GM19099 (cell line): Measurements from ENCODE around the gene STAU1.

ENCODE experiments used
- POLR2A ChIP-seq: IDR thresholded peaks from 3 replicates; pipeline ENCODE4 v1.6.1; 2011; ENCODE audit warnings: low read depth; ENCODE audit not compliant: insufficient read length; ENCODE audit errors: extremely low read depth

Gene STAU1

GRCh38 chr20:49215232-49215631 is 27.1 kb upstream of the STAU1 start:
- TF ChIP-seq POLR2A = no peak

- no peak for TF ChIP-seq POLR2A
These were observed 26.4 kb upstream of the STAU1 start for GRCh38 chr20:49214571-49214970.

DNA sequence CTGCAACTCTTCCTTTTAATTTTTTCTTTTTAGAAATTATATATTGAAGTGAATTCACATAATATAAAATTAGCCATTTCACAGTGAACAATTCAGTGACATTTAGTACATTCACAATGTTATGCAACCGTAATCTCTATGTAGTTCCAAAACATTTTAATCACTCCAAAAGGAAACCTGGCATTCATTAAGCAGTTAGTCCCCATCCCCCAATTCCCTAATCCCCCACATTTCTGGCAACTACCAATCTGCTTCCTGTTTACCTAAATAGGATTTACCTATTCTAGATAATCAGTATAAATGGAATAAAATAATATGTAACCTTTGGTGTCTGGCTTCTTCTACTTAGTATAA is 22.6 kb upstream of the STAU1 start:
- TF ChIP-seq POLR2A = no peak

DNA sequence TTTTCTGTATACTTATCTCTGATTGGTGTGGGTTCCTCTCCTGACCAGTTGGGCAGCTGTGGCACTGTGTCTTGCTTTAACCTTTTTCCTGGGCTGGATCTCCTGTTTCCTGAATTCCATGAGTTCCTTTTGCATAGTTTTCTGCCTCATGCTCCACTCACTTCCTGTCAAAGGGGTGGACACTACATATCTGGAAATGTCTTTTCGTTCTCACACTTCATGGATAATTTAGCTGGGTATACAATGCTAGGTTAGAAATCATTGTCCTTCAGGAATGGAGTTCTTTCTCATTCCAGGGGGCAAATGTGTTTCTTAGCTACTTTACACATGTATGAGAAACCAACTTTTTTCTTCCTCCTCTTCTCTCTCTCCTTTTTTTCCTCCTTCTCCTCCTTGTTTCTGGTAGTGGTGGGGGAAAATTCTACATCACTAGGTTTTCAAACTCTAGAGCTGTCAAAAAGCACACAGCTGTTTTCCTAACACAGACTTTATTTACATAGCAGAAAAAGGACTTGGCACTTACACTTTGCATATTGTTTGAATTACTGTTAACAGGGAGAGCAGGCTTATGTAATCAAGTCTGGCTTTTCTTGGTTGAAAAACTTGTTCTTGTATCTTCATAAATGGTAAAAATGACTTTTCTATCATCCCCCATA is 22.1 kb upstream of the STAU1 start:
- TF ChIP-seq POLR2A = no peak

DNA sequence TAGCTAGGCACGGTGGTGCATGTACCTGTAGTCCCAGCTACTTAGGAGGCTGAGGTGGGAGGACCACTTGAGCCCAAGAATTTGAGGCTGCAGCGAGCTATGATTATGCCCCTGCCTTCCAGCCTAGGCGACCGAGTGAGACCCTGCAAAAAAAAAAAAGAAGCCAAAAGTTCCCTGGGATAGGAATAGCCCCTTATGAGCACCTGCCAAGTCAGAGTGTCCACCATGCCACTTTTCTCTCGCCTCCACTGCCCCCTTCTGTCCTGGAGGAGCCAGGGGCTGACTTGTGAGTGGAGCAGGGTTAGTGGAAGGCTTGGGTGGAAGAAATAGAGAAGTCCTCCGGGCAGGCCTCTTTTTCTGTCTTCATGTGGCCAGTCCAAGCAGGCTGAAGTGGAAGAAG is 18.9 kb upstream of the STAU1 start:
- TF ChIP-seq POLR2A = no peak

DNA sequence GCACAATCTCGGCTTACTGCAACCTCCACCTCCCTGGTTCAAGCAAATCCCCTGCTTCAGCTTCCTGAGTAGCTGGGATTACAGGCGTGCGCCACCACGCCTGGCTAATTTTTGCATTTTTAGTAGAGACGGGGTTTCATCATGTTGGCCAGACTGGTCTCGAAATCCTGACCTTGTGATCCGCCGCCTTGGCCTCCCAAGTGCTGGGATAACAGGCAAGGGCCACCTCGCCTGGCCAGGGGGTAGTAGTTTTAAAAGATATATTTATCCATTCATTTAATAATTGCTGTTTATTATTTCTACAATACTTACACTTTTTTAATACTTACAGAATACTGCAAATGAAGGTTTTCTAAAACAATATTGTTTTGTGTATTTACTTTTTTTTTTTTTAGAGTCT is 15.6 kb upstream of the STAU1 start:
- TF ChIP-seq POLR2A = no peak

DNA sequence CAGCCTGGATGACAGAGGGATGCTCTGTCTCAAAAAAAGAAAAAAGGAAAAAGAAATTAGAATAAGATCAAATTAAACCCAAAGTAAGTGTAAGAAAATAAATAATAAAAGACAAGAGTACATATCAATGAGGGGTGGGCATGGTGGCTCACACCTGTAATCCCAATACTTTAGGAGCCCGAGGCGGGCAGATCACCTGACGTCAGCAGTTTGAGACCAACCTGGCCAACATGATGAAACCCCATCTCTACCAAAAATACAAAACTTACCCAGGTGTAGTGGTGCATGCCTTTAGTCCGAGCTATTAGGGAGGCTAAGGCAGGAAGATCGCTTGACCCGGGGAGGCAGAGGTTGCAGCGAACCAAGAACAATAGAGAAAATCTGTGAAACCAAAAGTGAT is 14.9 kb upstream of the STAU1 start:
- TF ChIP-seq POLR2A = no peak

- TF ChIP-seq POLR2A = no peak
These were observed 11.7 kb upstream of the STAU1 start for GRCh38 chr20:49199729-49200293.

- TF ChIP-seq POLR2A = no peak
These were observed 744 bp downstream of the STAU1 start for GRCh38 chr20:49187330-49187850.

- no peak for TF ChIP-seq POLR2A
These were observed 1.4 kb downstream of the STAU1 start for GRCh38 chr20:49186535-49187329.

GRCh38 chr20:49185071-49185761 is 2.9 kb downstream of the STAU1 start:
- TF ChIP-seq POLR2A = no peak

GRCh38 chr20:49184691-49185070 is 3.5 kb downstream of the STAU1 start:
- TF ChIP-seq POLR2A = no peak

DNA sequence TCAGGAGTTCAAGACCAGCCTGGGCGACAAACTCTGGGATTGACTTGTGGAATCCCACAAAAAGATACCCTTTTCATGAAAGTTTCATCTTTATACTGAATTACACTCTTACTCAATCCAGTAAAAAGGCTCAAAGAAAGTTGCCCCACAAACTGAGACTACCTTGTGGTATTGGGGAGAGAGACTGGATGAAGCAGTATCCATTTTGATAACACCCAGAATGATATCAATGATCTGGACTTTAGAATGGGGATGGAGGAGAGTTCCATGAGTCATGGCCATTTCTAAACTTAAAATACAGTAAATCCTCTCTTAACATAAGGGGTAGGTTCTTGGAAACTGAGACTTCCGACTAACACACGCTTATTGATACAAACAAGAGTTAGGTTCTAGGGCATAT is 4.7 kb downstream of the STAU1 start:
- TF ChIP-seq POLR2A = no peak

DNA sequence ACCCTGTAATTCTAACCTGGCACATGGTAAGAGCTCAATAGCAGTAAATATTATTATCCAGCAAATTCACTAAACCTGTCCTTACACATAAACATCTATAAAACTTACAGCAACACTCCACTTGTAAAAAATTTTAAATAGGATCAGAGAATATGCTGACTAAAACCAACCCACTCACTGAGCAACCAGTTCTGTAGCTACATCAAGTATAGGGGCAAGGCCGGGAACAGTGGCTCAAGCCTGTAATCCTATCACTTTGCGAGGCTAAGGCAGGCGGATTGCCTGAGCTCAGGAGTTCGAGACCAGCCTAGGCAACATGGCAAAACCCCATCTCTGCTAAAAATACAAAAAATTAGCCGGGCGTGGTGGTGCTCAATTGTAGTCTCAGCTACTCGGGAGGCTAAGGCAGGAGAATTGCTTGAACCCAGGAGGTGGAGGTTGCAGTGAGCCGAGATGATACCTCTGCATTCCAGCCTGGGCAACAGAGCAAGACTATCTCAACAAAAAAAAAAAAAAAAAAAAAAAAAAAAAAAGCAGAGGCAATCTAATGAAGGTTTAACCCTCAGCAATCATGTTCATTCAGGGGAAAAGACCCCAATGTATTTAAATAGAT is 6.8 kb downstream of the STAU1 start:
- no peak for TF ChIP-seq POLR2A

DNA sequence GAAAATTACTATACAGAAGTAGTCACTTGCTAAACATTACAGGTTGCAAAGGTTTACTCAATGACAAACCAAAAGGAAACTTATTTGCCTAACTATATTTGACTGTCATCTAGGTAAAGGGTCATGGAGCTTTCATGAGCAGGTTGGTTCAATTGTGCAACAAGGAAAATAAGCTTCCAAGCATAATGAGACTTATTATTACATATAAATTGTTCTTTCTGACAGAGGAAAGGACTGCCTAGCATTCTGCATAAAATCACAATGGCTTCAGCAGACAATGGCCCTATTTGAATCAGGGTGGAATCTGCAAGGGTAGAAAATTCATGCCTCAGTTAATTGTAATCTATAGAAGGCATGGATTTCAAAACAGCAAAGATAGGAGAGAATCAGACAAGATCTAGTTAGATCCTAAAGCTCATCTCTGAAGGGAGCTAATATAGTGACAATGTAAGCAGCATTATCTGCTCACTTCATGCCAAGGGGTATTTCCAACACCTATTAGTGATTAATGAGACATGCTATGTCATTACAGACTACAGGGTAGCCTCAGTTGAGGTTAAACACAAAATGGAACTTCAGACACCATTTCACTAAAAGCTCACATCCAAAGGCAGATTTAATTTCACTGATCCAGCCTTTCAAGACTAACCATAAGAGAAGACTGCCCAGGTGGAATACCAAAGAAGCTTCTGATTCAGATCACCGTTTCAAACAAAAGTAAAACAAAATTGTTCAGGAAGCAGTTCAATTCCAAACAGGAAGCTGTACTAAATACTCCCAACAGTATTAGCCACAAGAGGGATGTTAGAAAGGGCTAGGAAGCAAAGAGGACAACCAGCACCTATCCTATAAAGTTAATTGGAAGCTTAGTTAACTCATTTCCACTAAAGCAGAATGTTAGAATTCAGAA is 8.5 kb downstream of the STAU1 start:
- TF ChIP-seq POLR2A = no peak

GRCh38 chr20:49174183-49174582 is 14.0 kb downstream of the STAU1 start:
- TF ChIP-seq POLR2A = no peak
